Activated CD8-positive, alpha-beta T cell treated with anti-CD3 and anti-CD28 coated beads, Interleukin-2, amount 10 ng/mL, durations not matched to agents 7 days and 5 days (primary cell): ENCODE measurements around the gene CSF1R. TPM values are rescaled to one million over a fixed set of nuclear protein-coding genes. Genes with fewer than 3 reads are reported as not detected.
"Not testable (repeated sequence)": the region's sequence is repeated elsewhere in the genome, so short reads cannot be mapped to it uniquely, and the experiment has no call there.

Experiments
- ATAC-seq: fragments of 150-1000 bp; cut with Tn5 transposase; one replicate; pipeline ENCODE4 v1.10.0; 2021; ENCODE audit warnings: moderate library complexity
- CTCF ChIA-PET: fragments of 350-600 bp; sonication (Branson Sonifier 250); formaldehyde crosslinking; loops from one replicate; lab custom pipeline; 2021; ENCODE audit warnings: antibody characterized with exemption; lab: Charles Lee
- POLR2A ChIA-PET: fragments of 350-600 bp; sonication (Branson Sonifier 250); formaldehyde crosslinking; loops from one replicate; lab custom pipeline; 2021; ENCODE audit warnings: antibody characterized with exemption; lab: Charles Lee
- DNase-seq: peaks from one replicate; pipeline ENCODE4 v3.0.0-alpha.2; 2020
- H3K27ac Mint-ChIP-seq: one replicate; pipeline ENCODE4 v1.8.0; 2021; ENCODE audit warnings: mild to moderate bottlenecking, mixed read lengths
- H3K27me3 Mint-ChIP-seq: one replicate; pipeline ENCODE4 v1.8.0; 2021; ENCODE audit warnings: low read depth, mixed read lengths
- H3K36me3 Mint-ChIP-seq: one replicate; pipeline ENCODE4 v1.8.0; 2021; ENCODE audit warnings: low read depth, mixed read lengths
- H3K4me1 Mint-ChIP-seq: one replicate; pipeline ENCODE4 v1.8.0; 2021; ENCODE audit warnings: low read depth, mixed read lengths
- H3K4me3 Mint-ChIP-seq: one replicate; pipeline ENCODE4 v1.8.0; 2021; ENCODE audit warnings: mild to moderate bottlenecking, mixed read lengths
- H3K9me3 Mint-ChIP-seq: one replicate; pipeline ENCODE4 v1.8.0; 2022; ENCODE audit warnings: mixed read lengths; ENCODE audit not compliant: insufficient read depth
- total RNA-seq, 2 experiments: library from RNA; stranded (reverse); gene quantifications; one replicate each; pipeline ENCODE4 v1.2.3, GENCODE V29; 2021

Gene CSF1R
- total RNA-seq, 2 experiments from 2014 or later, result not detected

- CTCF ChIA-PET, POLR2A ChIA-PET, H3K27me3 Mint-ChIP-seq, H3K27ac Mint-ChIP-seq, ATAC-seq, H3K9me3 Mint-ChIP-seq, H3K4me3 Mint-ChIP-seq, DNase-seq, H3K4me1 Mint-ChIP-seq: not testable (repeated sequence)
- peaks cover 52% of the 10 kb centered on the region for H3K36me3 Mint-ChIP-seq
Measured at GRCh38 chr5:150028047-150028446, 58.3 kb downstream of the CSF1R start.

- Mint-ChIP-seq H3K4me1 (peaks cover 9% of the 10 kb centered on the region), H3K36me3 (peaks cover 54% of the 10 kb centered on the region), H3K4me3 (no peak overlapping the region), H3K27ac (no peak overlapping the region), H3K9me3 (no peaks in the 10 kb centered on the region), H3K27me3 (no peaks in the 10 kb centered on the region)
- ATAC-seq (no peak), DNase-seq (no peak)
- ChIA-PET POLR2A (interaction anchor here (0.6 kb wide), 1 partner anchor 17 kb away, joined by 3 read pairs; no protein-coding TSS in a partner anchor), CTCF (no interaction called here)
Measured at GRCh38 chr5:150026682-150027172, 59.6 kb downstream of the CSF1R start.

- DNase-seq (no peak), ATAC-seq (no peak)
- ChIA-PET POLR2A (no interaction called here), CTCF (no interaction called here)
- Mint-ChIP-seq H3K36me3 (peaks cover 63% of the 10 kb centered on the region), H3K27me3 (no peaks in the 10 kb centered on the region), H3K27ac (no peak overlapping the region), H3K4me3 (no peak overlapping the region), H3K4me1 (peaks cover 23% of the 10 kb centered on the region), H3K9me3 (no peaks in the 10 kb centered on the region)
Measured at GRCh38 chr5:150024346-150024984, 61.9 kb downstream of the CSF1R start.

- H3K27ac Mint-ChIP-seq, result no peak overlapping the region
- no peak for DNase-seq
- CTCF ChIA-PET, result interaction anchor here (1.2 to 2.0 kb wide), 3 partner anchors 11 to 356 kb away, joined by 3 to 8 read pairs (median 4); no protein-coding TSS in a partner anchor
- ATAC-seq, result no peak
- H3K27me3 Mint-ChIP-seq, result no peaks in the 10 kb centered on the region
- H3K9me3 Mint-ChIP-seq, result no peaks in the 10 kb centered on the region
- H3K4me3 Mint-ChIP-seq, result no peak overlapping the region
- peaks cover 25% of the 10 kb centered on the region for H3K4me1 Mint-ChIP-seq
- POLR2A ChIA-PET, result no interaction called here
- H3K36me3 Mint-ChIP-seq, result peaks cover 71% of the 10 kb centered on the region
Measured at GRCh38 chr5:150023136-150023535, 63.2 kb downstream of the CSF1R start.

GRCh38 chr5:150022681-150023080, 63.7 kb downstream of the CSF1R start:
- ChIA-PET POLR2A (interaction anchor here (2.1 kb wide), 1 partner anchor 22 kb away, joined by 10 read pairs; the partner anchor contains the start of genes HMGXB3 and TIGD6), CTCF (interaction anchor here (1.2 to 2.0 kb wide), 3 partner anchors 11 to 355 kb away, joined by 3 to 8 read pairs (median 4); no protein-coding TSS in a partner anchor)
- Mint-ChIP-seq H3K36me3 (peaks cover 68% of the 10 kb centered on the region), H3K4me1 (peaks cover 25% of the 10 kb centered on the region), H3K9me3 (no peaks in the 10 kb centered on the region), H3K27ac (peak overlapping the region; percentile 20), H3K4me3 (no peak overlapping the region), H3K27me3 (no peaks in the 10 kb centered on the region)
- DNase-seq (no peak), ATAC-seq (no peak)

- Mint-ChIP-seq H3K27me3 (no peaks in the 10 kb centered on the region), H3K27ac (peak overlapping the region; percentile 20), H3K4me1 (peaks cover 25% of the 10 kb centered on the region), H3K4me3 (no peak overlapping the region), H3K36me3 (peaks cover 73% of the 10 kb centered on the region), H3K9me3 (no peaks in the 10 kb centered on the region)
- ChIA-PET POLR2A (interaction anchor here (2.1 kb wide), 1 partner anchor 22 kb away, joined by 10 read pairs; the partner anchor contains the start of genes HMGXB3 and TIGD6), CTCF (interaction anchor here (1.0 to 2.0 kb wide), 4 partner anchors 16 to 188 kb away, joined by 3 to 8 read pairs (median 5); no protein-coding TSS in a partner anchor)
- ATAC-seq, result no peak
- no peak for DNase-seq
Measured at GRCh38 chr5:150022158-150022531, 64.2 kb downstream of the CSF1R start.

- ATAC-seq, result no peak
Measured at GRCh38 chr5:150021491-150022157, 64.7 kb downstream of the CSF1R start.

GRCh38 chr5:150020249-150020648, 66.1 kb downstream of the CSF1R start:
- Mint-ChIP-seq H3K9me3 (peaks cover 12% of the 10 kb centered on the region), H3K27me3 (no peaks in the 10 kb centered on the region), H3K4me3 (no peak overlapping the region), H3K27ac (peak overlapping the region; percentile 11), H3K36me3 (peaks cover 77% of the 10 kb centered on the region), H3K4me1 (peaks cover 25% of the 10 kb centered on the region)
- ChIA-PET CTCF (interaction anchor here (1.9 kb wide), 1 partner anchor 168 kb away, joined by 6 read pairs; no protein-coding TSS in a partner anchor), POLR2A (no interaction called here)
- DNase-seq, result no peak
- ATAC-seq, result no peak

More at GRCh38 chr5:150021491-150022157, 64.7 kb downstream of the CSF1R start:
- POLR2A ChIA-PET, result interaction anchor here (2.1 kb wide), 1 partner anchor 21 kb away, joined by 10 read pairs; the partner anchor contains the start of genes HMGXB3 and TIGD6
- H3K4me3 Mint-ChIP-seq, result no peak overlapping the region
- peaks cover 75% of the 10 kb centered on the region for H3K36me3 Mint-ChIP-seq
- H3K27me3 Mint-ChIP-seq, result no peaks in the 10 kb centered on the region
- CTCF ChIA-PET, result interaction anchor here (1.0 to 2.0 kb wide), 4 partner anchors 15 to 188 kb away, joined by 3 to 8 read pairs (median 5); no protein-coding TSS in a partner anchor
- peaks cover 25% of the 10 kb centered on the region for H3K4me1 Mint-ChIP-seq
- DNase-seq, result no peak
- H3K9me3 Mint-ChIP-seq, result peaks cover 2% of the 10 kb centered on the region
- H3K27ac Mint-ChIP-seq, result peak overlapping the region; percentile 46

GRCh38 chr5:150017226-150018005, 68.9 kb downstream of the CSF1R start:
- no peaks in the 10 kb centered on the region for H3K27me3 Mint-ChIP-seq
- peaks cover 23% of the 10 kb centered on the region for H3K4me1 Mint-ChIP-seq
- peaks cover 12% of the 10 kb centered on the region for H3K9me3 Mint-ChIP-seq
- ChIA-PET CTCF (interaction anchor here (0.8 to 1.1 kb wide), 3 partner anchors 15 to 165 kb away, joined by 3 to 4 read pairs (median 3); no protein-coding TSS in a partner anchor), POLR2A (no interaction called here)
- DNase-seq, result no peak
- peaks cover 91% of the 10 kb centered on the region for H3K36me3 Mint-ChIP-seq
- no peak overlapping the region for H3K4me3 Mint-ChIP-seq
- ATAC-seq, result no peak
- no peak overlapping the region for H3K27ac Mint-ChIP-seq

- DNase-seq (no peak), ATAC-seq (no peak)
- POLR2A ChIA-PET, result no interaction called here
- H3K36me3 Mint-ChIP-seq, result peaks cover 89% of the 10 kb centered on the region
- CTCF ChIA-PET, result no interaction called here
- H3K4me1 Mint-ChIP-seq, result peaks cover 14% of the 10 kb centered on the region
- H3K9me3 Mint-ChIP-seq, result peaks cover 12% of the 10 kb centered on the region
- no peaks in the 10 kb centered on the region for H3K27me3 Mint-ChIP-seq
- no peak overlapping the region for H3K4me3 Mint-ChIP-seq
- H3K27ac Mint-ChIP-seq, result no peak overlapping the region
Measured at GRCh38 chr5:150016537-150016936, 69.8 kb downstream of the CSF1R start.

- no peak overlapping the region for H3K4me3 Mint-ChIP-seq
- CTCF ChIA-PET, result interaction anchor here (0.9 kb wide), 1 partner anchor 8 kb away, joined by 3 read pairs; no protein-coding TSS in a partner anchor
- no peaks in the 10 kb centered on the region for H3K27me3 Mint-ChIP-seq
- H3K9me3 Mint-ChIP-seq, result peaks cover 12% of the 10 kb centered on the region
- peaks cover 6% of the 10 kb centered on the region for H3K4me1 Mint-ChIP-seq
- peaks cover 89% of the 10 kb centered on the region for H3K36me3 Mint-ChIP-seq
- DNase-seq (no peak), ATAC-seq (no peak)
- POLR2A ChIA-PET, result no interaction called here
- no peak overlapping the region for H3K27ac Mint-ChIP-seq
Measured at GRCh38 chr5:150015415-150015814, 70.9 kb downstream of the CSF1R start.
